Measurements from ENCODE around the gene CPM.
"Not testable (repeated sequence)": the region's sequence is repeated elsewhere in the genome, so short reads cannot be mapped to it uniquely, and the experiment has no call there.

Gene CPM

DNA sequence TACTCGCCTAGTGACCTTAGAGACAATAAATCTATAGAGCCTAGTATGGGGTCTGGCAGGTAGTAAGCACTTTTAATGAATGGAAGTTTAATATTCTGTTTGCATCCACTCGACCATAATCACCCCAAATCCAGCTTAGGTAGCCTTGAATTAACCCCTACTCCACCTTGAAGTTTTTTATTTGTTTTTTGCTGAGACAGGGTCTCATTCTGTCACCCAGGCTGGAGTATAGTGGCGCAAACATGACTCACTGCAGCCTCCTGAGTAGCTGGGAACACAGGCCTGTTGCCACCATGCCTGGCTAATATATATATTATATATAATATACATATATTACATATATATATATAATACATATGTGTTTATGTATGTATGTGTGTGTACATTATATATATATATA, 86.2 kb downstream of the CPM start:
- no peak for DNase-seq

DNA sequence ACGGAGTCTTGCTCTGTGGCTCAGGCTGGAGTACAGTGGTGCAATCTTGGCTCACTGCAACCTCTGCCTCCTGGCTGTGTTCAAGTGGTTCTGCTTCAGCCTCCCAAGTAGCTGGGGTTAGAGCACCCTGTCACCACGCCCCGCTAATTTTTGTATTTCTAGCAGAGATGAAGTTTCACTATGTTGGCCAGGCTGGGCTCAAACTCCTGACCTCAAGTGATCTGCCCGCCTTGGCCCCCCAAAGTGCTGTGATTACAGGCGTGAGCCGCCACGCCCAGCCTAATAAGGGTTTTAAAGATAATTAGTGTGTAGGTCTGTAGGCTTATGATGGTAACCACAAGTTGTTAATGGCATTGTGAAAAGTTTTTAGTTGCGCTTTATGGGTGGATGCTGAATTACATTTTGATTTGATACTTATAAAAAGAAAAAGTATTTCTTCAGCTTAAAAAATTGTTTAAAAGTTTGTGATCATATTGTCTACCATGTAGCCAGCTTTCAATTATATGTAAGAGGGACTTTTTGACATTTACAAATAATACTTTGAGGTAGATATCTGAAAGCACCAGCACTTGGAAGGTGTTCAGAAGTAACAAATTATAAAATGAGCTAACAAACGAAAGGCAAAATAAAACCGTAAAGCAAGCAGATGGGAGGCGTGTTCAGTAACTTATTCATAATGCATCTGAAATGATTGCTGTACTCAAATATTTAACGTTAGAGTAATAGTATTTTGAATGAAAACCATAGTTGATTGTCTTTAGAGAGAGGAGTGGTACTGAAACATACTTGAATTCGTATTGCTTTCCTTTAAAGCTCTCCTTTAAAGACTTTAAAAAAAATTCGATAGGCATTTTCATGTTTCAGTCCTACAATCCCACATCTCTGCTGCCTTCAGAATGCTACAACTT, 87.9 kb downstream of the CPM start:
- no peak for DNase-seq

DNA sequence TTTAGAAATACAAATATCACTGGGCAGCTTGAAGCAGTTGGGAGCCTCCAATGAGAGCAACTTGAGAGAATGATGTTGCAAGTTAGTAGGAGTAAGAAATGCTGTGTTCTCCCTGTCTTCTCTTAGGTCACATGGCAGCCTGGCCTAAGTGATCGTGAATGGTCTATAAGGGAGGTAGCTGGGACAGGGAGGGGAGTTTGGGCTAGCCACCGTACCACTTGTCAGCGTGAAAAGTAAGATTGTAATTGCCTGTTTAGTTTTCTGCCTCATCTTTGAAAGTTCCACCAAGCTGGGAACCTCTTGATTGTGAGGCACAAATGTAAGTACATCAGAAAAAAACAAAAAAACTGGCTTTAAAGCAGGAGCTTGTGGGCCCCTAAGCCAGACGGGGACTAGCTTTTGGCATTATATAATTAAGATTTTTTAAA, 88.6 kb downstream of the CPM start:
- DNase-seq: no peak

DNA sequence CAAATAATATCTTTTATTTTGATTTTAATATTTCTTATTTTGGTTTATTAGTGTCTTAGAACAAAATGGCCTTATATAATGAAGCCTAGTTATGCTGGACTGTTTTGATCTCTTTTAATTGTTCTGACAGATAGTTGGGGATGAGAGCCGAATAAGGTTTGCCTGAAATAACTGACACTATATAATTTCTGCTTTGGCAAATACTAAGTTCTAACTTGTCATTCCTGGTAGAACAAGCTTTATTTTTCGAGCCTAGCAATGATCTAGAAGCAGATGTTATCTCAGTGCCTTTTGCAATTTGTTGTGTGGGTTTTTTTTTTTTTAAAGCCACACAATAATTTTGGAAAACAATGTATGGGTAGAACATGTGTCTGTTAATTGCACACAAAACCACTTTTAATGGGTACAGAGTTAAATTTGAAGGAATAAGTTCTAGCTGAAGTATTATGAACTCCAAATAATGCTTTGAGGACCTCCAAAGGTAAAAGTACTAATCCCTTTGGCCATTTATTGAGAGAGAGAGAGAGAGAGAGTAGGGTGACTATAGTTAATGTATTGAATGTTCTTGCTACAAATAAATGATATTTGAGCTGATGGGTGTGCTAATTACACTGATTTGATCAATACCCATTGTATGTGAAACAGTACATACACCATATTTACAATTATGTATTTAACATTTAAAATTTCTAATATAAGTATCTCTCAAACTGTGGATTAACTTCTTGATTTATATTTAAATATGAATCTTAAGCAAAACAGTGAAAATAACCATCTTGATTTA, 90.0 kb downstream of the CPM start:
- no peak for DNase-seq

DNA sequence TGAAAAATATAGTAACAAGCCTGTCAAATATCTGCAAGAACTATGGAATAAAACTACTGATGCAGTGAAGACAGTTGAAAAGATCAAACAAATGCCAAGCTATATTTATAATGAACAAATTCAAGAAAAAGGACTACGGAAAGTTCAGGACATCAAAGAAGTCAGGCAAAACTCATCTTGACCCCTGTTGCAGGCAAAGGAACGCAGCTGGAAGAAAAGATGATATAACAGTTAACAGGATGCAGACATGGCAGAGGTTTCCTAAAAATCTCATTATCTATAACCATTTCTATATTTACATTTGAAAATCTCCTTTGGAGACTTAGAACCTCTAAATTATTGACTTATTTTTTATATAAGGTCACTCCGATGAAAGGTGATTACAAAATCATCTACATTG, 90.8 kb downstream of the CPM start:
- DNase-seq: no peak

DNA sequence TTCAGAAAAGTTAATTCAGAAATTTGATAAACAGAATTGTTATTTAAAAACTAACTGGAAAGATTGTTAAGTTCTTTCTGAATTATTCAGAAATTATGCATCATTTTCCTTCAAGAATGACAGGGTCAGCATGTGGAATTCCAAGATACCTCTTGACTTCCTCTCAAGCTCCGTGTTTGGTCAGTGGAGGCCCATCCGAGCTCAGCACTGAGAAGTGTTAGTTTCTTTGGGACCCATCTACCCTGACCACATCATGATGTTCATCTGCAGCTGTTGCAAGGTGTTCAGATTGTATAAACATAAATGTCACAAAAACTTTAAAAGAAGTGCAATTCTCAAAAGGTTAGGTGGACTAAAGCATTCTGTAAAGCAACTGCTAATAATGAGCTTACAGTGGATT, 91.3 kb downstream of the CPM start:
- no peak for DNase-seq

DNA sequence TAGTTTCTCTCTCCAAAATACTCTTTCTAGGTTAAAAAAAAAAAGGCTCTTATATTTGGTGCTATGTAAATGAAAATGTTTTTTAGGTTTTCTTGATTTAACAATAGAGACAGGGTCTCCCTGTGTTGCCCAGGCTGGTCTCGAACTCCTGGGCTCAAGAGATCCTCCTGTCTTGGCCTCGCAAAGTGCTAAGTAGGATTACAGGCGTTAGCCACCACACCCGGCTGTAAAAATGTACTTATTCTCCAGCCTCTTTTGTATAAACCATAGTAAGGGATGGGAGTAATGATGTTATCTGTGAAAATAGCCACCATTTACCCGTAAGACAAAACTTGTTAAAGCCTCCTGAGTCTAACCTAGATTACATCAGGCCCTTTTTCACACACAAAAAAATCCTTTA, 91.8 kb downstream of the CPM start:
- DNase-seq: not testable (repeated sequence)

DNA sequence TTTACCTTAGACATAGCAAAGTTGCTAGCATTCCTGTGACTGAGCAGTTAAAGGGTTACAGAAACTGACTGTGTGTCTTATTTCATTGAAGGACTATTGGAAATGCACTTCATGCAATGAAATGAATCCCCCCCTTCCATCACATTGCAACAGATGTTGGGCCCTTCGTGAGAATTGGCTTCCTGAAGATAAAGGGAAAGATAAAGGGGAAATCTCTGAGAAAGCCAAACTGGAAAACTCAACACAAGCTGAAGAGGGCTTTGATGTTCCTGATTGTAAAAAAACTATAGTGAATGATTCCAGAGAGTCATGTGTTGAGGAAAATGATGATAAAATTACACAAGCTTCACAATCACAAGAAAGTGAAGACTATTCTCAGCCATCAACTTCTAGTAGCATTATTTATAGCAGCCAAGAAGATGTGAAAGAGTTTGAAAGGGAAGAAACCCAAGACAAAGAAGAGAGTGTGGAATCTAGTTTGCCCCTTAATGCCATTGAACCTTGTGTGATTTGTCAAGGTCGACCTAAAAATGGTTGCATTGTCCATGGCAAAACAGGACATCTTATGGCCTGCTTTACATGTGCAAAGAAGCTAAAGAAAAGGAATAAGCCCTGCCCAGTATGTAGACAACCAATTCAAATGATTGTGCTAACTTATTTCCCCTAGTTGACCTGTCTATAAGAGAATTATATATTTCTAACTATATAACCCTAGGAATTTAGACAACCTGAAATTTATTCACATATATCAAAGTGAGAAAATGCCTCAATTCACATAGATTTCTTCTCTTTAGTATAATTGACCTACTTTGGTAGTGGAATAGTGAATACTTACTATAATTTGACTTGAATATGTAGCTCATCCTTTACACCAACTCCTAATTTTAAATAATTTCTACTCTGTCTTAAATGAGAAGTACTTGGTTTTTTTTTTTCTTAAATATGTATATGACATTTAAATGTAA, 93.5 kb downstream of the CPM start:
- DNase-seq: no peak

DNA sequence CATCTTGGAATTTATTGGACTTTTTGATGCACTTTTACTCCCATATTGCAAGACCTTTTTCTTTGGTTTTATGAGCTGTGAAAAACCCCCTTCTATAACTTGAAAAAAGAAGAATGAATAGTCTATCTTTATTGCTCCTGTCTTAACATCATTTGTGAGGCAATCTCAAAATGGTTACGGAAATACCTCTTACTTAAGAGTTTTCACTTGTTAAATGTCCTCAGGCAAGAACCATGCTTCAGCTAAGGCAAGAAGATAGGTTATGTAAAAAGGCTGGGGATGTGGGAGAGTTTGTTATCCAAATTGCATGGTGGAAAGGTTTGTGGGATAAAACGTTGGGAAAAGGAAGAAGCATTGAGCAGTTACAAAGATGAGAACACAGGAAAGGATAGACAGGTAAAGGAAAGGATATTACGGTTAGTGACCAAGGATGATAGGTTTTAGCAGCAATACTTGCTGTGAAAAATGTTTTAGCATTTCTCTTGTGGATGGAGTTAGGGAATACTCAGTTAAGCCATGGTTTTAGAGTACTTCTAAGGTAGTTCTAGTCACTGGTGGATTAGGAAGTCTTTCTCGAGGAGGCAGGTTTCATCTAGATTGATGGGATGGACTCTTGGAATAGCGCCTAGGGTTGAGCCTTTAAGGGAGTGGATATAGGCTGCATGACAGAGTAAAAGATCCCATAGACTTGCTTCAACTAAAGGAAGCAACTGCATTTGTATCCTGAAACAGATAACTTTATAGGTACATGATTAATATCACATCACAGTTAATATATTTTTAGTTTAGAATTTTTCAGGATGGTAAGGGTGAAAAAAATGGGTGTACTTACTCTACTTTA, 94.7 kb downstream of the CPM start:
- no peak for DNase-seq

DNA sequence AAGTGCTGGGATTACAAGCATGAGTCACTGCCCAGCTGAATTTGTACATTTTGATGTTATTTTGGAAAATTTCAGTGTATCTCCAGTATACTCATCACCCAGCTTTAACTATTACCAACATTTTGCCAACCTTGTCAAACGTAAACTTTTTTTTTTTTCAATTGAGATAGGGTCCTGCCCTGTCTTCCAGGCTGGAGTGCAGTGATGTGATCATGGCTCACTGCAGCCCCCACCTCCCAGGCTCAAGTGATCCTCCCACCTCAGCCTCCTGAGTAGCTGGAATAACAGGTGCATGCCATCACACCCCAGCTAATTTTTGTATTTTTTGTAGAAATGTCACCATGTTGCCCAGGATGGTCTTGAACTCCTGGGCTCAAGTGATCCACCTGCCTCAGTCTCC, 95.8 kb downstream of the CPM start:
- no peak for DNase-seq

DNA sequence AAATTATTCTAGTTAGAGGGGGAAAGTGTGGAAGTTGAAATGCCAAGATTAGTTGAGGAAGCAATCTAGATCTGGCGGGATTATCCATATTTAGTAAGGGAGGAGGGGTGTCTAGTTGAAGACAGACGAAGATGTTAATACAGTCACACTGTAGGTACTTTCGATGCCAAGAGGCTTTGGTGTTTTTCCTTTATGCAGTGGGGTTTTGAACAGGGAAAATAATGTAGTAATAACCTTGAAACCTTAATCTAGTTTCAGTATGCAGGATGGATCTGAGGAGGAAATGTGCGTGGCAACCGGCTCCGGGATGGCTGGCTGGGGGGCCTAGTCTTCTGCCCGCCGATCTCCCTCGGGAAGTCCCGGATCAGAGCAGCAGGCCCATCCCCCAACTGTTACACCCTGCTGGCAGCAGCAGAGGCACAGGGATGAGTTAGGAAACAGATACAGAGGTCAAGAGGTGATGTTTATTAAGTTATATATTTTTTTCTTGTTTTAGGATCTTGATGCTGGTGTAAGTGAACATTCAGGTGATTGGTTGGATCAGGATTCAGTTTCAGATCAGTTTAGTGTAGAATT, 97.5 kb downstream of the CPM start:
- no peak for DNase-seq

DNA sequence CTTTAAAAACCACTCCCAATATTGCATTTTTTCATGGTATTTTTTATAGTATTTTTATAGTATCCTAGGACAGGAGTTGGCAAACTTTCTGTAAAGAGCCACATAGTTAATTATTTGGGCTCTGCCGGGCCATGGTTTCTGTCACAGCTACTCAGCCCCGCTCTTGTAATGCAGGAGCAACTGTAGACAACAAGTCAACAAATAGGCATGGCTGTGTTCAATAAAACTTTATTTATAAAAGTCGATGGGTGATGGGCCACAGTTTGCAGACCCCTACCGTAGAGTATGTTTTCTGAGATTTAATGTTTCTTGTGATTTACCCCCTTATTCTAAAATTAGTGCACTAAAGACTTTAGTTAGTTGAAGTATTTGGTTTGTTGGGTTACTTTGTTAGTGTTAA, 99.5 kb downstream of the CPM start:
- DNase-seq: no peak

DNA sequence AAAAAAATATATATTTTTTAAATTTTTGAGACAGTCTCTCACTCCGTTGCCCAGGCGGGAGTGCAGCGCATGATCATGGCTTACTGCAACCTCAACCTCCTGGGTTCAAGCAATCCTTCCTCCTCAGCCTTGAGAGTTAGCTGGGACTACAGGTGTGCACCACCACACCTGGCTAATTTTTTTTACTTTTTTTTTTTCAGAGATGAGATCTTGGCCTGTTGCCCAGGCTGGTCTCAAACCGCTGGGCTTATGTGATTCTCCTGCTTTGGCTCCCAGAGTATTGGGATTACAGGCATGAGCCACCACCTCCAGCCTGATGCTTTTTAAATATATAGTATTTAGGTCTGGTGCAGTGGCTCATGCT, 100.5 kb downstream of the CPM start:
- DNase-seq: no peak

DNA sequence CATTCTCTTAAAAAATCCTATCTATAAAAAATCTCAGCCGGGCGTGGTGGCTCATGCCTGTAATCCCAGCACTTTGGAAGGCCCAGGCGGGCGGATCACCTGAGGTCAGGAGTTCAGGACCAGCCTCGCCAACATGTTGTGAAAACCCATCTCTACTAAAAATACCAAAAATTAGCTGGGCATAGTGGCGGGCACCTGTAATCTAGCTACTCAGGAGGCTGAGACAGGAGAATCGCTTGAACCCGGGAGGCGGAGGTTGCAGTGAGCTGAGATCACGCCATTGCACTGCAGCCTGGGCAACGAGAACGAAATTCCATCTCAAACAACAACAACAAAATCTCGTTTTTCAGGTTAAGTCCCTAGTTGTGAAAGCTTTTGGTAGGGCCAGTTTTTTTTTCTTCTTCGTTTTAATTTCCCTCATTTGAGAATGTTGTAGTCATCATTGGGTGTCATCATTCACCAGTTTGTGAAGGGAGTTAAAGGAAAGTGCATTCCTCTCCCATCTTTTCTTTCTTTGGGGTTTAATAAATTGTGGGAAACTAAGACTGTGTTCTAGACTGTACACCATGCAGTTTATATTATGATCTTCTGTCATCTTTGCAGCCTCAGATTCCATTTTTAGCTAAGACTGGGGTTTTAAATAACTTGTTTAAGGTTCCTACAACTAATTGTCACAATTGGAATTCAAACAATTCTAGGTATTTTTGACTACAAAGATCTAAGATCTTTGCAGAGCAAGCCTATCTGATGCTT, 101.0 kb downstream of the CPM start:
- no peak for DNase-seq

DNA sequence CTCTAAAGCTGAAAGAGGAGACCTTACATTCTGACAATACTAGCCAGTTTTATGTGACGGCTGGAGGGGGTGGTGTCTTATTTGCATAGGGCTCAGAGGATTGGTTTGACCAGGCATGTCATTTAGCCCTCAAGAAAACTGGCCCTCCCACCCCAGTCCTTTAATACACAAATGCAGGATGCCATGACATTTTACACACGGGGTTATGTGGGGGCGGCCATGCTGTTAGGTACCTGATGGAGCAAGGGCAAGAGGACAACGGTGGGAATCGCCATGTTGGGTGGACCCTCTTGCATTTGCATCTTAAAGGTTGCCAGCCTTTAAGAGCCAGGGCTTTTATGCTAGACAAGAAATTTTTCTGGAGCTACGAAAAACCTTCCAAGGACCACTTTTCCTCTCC, 101.7 kb downstream of the CPM start:
- DNase-seq: no peak

DNA sequence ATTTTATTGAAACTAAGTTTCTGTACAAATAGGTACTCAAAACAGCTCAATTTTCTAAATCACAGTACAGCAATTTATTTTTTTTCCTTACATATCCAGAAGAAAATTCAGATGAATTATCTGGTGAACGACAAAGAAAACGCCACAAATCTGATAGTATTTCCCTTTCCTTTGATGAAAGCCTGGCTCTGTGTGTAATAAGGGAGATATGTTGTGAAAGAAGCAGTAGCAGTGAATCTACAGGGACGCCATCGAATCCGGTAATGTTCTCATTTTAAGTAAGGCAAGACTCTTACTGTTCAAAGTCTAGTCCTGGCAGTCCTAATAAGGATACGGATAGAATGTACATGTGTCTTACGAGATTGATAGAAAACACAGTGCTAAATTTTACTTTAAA, 104.3 kb downstream of the CPM start:
- no peak for DNase-seq

DNA sequence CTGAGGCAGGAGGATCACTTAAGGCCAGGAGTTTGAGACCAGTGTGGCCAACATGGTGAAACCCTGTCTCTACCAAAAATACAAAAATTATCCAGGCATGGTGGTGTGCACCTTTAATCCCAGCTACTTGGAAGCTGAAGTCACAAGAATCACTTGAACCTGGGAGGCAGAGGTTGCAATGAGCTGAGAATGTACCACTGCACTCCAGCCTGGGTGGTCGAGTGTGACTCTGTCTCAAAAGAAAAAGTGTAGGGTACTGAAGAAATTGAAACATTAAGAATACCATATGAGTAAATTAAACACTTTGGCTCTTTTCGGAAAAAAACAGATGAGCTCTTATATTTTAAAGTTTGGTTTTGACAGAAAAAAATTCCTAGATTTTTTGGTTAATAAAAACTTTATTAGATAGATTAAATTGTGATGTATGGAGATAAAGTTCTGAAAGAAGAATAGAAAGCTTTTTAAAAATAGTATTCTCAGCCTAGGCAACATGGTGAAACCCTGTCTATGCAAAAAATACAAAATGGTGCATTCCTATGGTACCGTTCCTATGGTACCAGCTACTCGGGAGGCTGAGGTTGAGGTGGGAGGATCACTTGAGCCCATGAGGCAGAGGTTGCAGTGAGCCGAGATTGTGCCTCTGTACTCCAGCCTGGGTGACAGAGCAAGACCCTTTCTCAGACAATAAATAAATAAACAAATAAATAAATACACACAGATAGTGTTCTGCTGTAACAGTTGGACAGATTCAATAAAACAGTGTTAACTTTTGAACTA, 104.9 kb downstream of the CPM start:
- no peak for DNase-seq

DNA sequence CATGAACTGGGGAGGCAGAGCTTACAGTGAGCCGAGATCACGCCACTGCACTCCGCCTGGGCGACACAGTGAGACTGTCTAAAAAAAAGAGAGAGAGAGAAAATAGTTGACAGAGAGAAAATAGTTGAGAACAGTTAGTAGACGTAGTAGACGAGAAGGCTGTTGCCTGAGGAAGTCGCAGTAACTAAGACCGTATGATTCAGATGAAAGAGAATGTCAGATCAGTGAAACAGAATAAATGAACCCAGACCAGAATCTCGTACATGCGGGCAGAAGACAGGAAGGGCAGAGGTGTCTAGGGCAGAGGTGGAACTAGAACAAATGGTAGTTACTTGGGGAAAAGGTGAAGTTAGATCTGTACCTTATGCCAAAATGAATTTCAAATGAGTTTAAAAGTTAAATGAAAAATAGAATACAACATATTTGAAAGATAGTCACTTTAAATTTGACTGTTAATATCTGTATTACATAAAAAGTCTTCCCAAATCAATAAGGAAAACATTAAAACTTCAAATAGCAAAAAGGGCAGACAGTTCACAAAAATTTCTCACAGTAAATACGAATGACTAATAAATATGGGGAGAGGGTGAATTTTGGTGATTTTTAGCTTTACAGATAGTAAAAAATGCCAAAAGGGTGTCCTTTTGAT, 107.3 kb downstream of the CPM start:
- no peak for DNase-seq

DNA sequence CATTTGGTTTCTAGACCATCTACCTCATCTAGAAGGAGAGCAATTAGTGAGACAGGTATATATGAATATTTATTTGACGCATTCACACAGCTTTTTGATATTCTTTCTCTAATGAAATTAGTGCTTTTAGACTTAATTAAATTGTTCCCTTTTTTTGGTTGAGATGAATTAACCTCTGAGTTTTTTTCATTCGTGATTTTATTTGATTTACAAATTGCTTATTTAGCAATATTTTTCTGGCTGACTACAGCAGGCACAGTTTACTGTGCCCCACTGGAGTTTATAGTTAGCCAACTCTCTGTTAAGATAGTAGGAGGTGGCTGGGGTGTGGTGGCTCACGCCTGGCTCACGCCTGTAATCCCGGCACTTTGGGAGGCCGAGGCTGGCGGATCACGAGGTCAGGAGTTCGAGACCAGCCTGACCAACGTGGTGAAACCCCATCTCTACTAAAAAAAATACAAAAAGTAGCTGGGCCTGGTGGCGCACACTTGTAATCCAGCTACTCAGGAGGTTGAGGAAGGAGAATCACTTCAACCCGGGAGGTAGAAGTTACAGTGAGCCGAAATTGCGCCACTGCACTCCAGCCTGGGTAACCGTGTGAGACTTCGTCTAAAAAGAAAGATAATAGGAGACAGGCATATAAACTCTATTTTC, 108.2 kb downstream of the CPM start:
- DNase-seq: no peak
